GM12891 (cell line): Measurements from ENCODE around the gene TCP1.

ENCODE experiments used
- POLR2A ChIP-seq: IDR thresholded peaks from 2 replicates; pipeline ENCODE4 v1.6.1; 2011; ENCODE audit warnings: low read depth, low read length, control low read depth
- POLR2AphosphoS5 ChIP-seq: IDR thresholded peaks from 2 replicates; pipeline ENCODE4 v1.6.1; 2011; ENCODE audit warnings: low read depth, low read length, control low read depth
- POU2F2 ChIP-seq: IDR thresholded peaks from 2 replicates; pipeline ENCODE4 v1.6.1; 2011; ENCODE audit warnings: low read depth, mild to moderate bottlenecking, control low read depth, low read length, moderate library complexity
- SPI1 ChIP-seq: IDR thresholded peaks from 2 replicates; pipeline ENCODE4 v1.6.1; 2011; ENCODE audit warnings: low read depth, low read length, control low read depth
- TAF1 ChIP-seq: IDR thresholded peaks from 2 replicates; pipeline ENCODE4 v1.6.1; 2011; ENCODE audit warnings: low read depth, low read length, control low read depth

DNA sequence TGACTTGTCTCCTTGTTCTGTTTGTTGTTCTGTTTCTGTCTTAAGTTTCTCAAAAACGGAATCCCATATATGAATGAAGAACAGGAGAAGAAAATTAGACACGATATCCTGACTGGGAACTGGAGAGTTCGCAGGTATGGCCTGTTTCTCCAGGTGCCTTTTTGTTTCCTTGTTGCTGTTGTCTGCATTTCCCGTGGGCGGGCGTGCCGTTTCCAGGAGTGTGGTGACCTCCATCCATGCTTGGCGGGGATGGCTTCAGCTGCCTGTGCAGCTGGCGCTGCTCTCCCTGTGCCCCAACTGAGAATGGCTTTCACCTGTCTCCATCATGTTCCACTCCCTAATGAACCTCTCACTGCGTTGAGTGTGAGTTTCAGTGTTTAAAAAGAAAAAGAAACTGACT is 15.1 kb upstream of the TCP1 start:
- TF ChIP-seq POU2F2 (no peak), POLR2A (no peak), TAF1 (no peak), POLR2AphosphoS5 (no peak), SPI1 (no peak)
